ENCODE results near the gene ZNF439. TPM values are rescaled to one million over a fixed set of nuclear protein-coding genes. Genes with fewer than 3 reads are reported as not detected.

Gene ZNF439
- polyA plus RNA-seq, 1 donor (not counting 4 experiments of a cell fraction or from before 2014, with no cell fraction given) = 0.71 TPM

DNA sequence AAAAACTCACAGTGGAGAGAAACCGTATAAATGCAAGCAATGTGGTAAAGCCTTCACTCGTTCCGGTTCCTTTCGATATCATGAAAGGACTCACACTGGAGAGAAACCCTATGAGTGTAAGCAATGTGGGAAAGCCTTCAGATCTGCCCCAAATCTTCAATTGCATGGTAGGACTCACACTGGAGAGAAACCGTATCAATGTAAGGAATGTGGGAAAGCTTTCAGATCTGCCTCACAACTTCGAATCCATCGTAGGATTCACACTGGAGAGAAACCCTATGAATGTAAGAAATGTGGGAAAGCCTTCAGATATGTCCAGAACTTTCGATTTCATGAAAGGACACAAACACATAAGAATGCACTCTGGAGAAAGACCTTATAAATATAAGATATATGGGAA lies 19.7 kb downstream of the ZNF439 start:
- no peak overlapping the region for H2AFZ ChIP-seq (ENCODE audit: control insufficient read depth, low read length)
- no peak overlapping the region for H3K4me3 ChIP-seq (ENCODE audit: control insufficient read depth in 2 of 3, extremely low read depth in 1 of 3, insufficient read depth in 2 of 3, low read depth in 1 of 3, low read length in 3 of 3)
- no peak overlapping the region for H3K27ac ChIP-seq (ENCODE audit: control insufficient read depth, insufficient read depth, low read length)
- DNase-seq (ENCODE audit: low read depth, low spot score) (no peak), FAIRE-seq (no peak)
- no peaks in the 10 kb centered on the region for H3K9me1 ChIP-seq (ENCODE audit: control insufficient read depth, extremely low read depth, insufficient read depth, low read length)
- H3K36me3 ChIP-seq (ENCODE audit: control insufficient read depth in 2 of 2, extremely low read depth in 1 of 2, insufficient read depth in 2 of 2, low read length in 2 of 2) = no peaks in the 10 kb centered on the region
- no peak overlapping the region for H3K4me2 ChIP-seq (ENCODE audit: control insufficient read depth, extremely low read depth, insufficient read depth, low read depth, low read length)
- H3K4me1 ChIP-seq (ENCODE audit: control insufficient read depth, extremely low read depth, insufficient read depth, low read length) = no peaks in the 10 kb centered on the region
- no peak overlapping the region for H3K9ac ChIP-seq (ENCODE audit: control insufficient read depth, extremely low read depth, insufficient read depth, low read length)
- no peaks in the 10 kb centered on the region for H4K20me1 ChIP-seq (ENCODE audit: control insufficient read depth, extremely low read depth, insufficient read depth, low read length)
- dilution Hi-C loops (cut with MboI; ENCODE audit: extremely low pct_ligation_motif_present, low sequenced_read_pairs) = no loop called here
- H3K9me3 ChIP-seq (ENCODE audit: control insufficient read depth, low read depth, low read length) = peaks cover 16% of the 10 kb centered on the region
- TF ChIP-seq, protein P1, sequence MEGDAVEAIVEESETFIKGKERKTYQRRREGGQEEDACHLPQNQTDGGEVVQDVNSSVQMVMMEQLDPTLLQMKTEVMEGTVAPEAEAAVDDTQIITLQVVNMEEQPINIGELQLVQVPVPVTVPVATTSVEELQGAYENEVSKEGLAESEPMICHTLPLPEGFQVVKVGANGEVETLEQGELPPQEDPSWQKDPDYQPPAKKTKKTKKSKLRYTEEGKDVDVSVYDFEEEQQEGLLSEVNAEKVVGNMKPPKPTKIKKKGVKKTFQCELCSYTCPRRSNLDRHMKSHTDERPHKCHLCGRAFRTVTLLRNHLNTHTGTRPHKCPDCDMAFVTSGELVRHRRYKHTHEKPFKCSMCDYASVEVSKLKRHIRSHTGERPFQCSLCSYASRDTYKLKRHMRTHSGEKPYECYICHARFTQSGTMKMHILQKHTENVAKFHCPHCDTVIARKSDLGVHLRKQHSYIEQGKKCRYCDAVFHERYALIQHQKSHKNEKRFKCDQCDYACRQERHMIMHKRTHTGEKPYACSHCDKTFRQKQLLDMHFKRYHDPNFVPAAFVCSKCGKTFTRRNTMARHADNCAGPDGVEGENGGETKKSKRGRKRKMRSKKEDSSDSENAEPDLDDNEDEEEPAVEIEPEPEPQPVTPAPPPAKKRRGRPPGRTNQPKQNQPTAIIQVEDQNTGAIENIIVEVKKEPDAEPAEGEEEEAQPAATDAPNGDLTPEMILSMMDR (optimal IDR thresholded peaks at IDR 0.05 in 1 of 3, IDR thresholded peaks at IDR 0.05 in 1 of 3, conservative IDR thresholded peaks at IDR 0.05 in 1 of 3; ENCODE audit: extremely low read depth in 1 of 3, insufficient read depth in 2 of 3, low read length in 3 of 3) = no peak
- TF ChIP-seq EZH2 (IDR thresholded peaks at IDR 0.05; ENCODE audit: low read length) = no peak
- no peaks in the 10 kb centered on the region for H3K79me2 ChIP-seq (ENCODE audit: control insufficient read depth, insufficient read depth, low read length)
- H3K27me3 ChIP-seq (ENCODE audit: control insufficient read depth, extremely low read depth, insufficient read depth, low read length) = no peaks in the 10 kb centered on the region

DNA sequence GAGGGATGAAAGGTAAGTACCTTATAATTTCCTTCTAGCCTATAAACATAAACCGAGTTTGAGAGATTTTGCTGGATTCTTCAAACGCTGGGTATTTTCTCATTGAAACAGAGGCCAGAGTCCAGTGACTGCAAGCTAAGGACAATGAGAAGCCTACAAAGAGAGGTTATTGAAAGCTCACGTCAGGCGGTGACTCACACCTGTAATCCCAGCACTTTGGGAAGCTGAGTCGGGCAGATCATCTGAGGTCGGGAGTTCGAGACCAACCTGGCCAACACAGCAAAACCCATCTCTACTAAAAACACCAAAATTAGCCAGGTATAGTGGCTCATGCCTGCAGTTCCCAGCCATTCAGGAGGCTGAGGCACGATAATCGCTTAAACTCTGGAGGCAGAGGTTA lies 24.1 kb downstream of the ZNF439 start:
- Histone ChIP-seq H3K36me3 (ENCODE audit: control insufficient read depth in 2 of 2, extremely low read depth in 1 of 2, insufficient read depth in 2 of 2, low read length in 2 of 2) (no peaks in the 10 kb centered on the region), H3K27ac (ENCODE audit: control insufficient read depth, insufficient read depth, low read length) (no peak overlapping the region), H3K9me1 (ENCODE audit: control insufficient read depth, extremely low read depth, insufficient read depth, low read length) (no peaks in the 10 kb centered on the region), H3K9ac (ENCODE audit: control insufficient read depth, extremely low read depth, insufficient read depth, low read length) (no peak overlapping the region), H2AFZ (ENCODE audit: control insufficient read depth, low read length) (no peak overlapping the region), H3K4me3 (ENCODE audit: control insufficient read depth in 2 of 3, extremely low read depth in 1 of 3, insufficient read depth in 2 of 3, low read depth in 1 of 3, low read length in 3 of 3) (no peak overlapping the region), H3K79me2 (ENCODE audit: control insufficient read depth, insufficient read depth, low read length) (no peaks in the 10 kb centered on the region), H3K9me3 (ENCODE audit: control insufficient read depth, low read depth, low read length) (peaks cover 11% of the 10 kb centered on the region), H3K4me2 (ENCODE audit: control insufficient read depth, extremely low read depth, insufficient read depth, low read depth, low read length) (no peak overlapping the region), H3K4me1 (ENCODE audit: control insufficient read depth, extremely low read depth, insufficient read depth, low read length) (no peaks in the 10 kb centered on the region), H4K20me1 (ENCODE audit: control insufficient read depth, extremely low read depth, insufficient read depth, low read length) (no peaks in the 10 kb centered on the region), H3K27me3 (ENCODE audit: control insufficient read depth, extremely low read depth, insufficient read depth, low read length) (no peaks in the 10 kb centered on the region)
- dilution Hi-C loops (cut with MboI; ENCODE audit: extremely low pct_ligation_motif_present, low sequenced_read_pairs) = no loop called here
- FAIRE-seq (no peak), DNase-seq (ENCODE audit: low read depth, low spot score) (no peak)
- TF ChIP-seq, protein P1 (optimal IDR thresholded peaks at IDR 0.05 in 1 of 3, IDR thresholded peaks at IDR 0.05 in 1 of 3, conservative IDR thresholded peaks at IDR 0.05 in 1 of 3; ENCODE audit: extremely low read depth in 1 of 3, insufficient read depth in 2 of 3, low read length in 3 of 3) = no peak
- TF ChIP-seq EZH2 (IDR thresholded peaks at IDR 0.05; ENCODE audit: low read length) = no peak

Measured in keratinocyte (primary cell).